HG03095 (cell line): Measurements from ENCODE around the gene C17orf107.
"Not testable (repeated sequence)": the region's sequence is repeated elsewhere in the genome, so short reads cannot be mapped to it uniquely, and the experiment has no call there.

Experiments used
- ATAC-seq: cut with Tn5 transposase; IDR thresholded peaks from one replicate; pipeline ENCODE4 v1.9.1; 2021; ENCODE audit warnings: moderate library complexity; ENCODE audit not compliant: unreplicated experiment

The C17orf107 gene

GRCh38 chr17:4899341-4900230 lies at the start of gene C17orf107:
Gene C17orf107 (plus strand): TSS chr17:4899536. CDS start chr17:4899763, 227 bp downstream.
- no peak for ATAC-seq

- no peak for ATAC-seq
These were observed 49.1 kb upstream of the C17orf107 start for GRCh38 chr17:4850246-4850645.

GRCh38 chr17:4851084-4851483 lies 48.3 kb upstream of the C17orf107 start:
- no peak for ATAC-seq

GRCh38 chr17:4852567-4853207 lies 46.6 kb upstream of the C17orf107 start:
- no peak for ATAC-seq

- ATAC-seq = no peak
These were observed 46.1 kb upstream of the C17orf107 start for GRCh38 chr17:4853208-4853671.

GRCh38 chr17:4854111-4854681 lies 45.1 kb upstream of the C17orf107 start:
- no peak for ATAC-seq

- no peak for ATAC-seq
These were observed 42.9 kb upstream of the C17orf107 start for GRCh38 chr17:4856271-4856936.

GRCh38 chr17:4856937-4857314 lies 42.4 kb upstream of the C17orf107 start:
- no peak for ATAC-seq

- not testable (repeated sequence) for ATAC-seq
These were observed 42.0 kb upstream of the C17orf107 start for GRCh38 chr17:4857347-4857746.

- no peak for ATAC-seq
These were observed 41.1 kb upstream of the C17orf107 start for GRCh38 chr17:4858068-4858881.

GRCh38 chr17:4858882-4859260 lies 40.5 kb upstream of the C17orf107 start:
- no peak for ATAC-seq

- no peak for ATAC-seq
These were observed 39.3 kb upstream of the C17orf107 start for GRCh38 chr17:4859816-4860625.

- no peak for ATAC-seq
These were observed 38.7 kb upstream of the C17orf107 start for GRCh38 chr17:4860651-4861050.

GRCh38 chr17:4861052-4861451 lies 38.3 kb upstream of the C17orf107 start:
- no peak for ATAC-seq

- ATAC-seq = no peak
These were observed 36.6 kb upstream of the C17orf107 start for GRCh38 chr17:4862720-4863119.

GRCh38 chr17:4863321-4863720 lies 36.0 kb upstream of the C17orf107 start:
- no peak for ATAC-seq

- not testable (repeated sequence) for ATAC-seq
These were observed 31.8 kb upstream of the C17orf107 start for GRCh38 chr17:4867535-4867934.

GRCh38 chr17:4869058-4869998 lies 30.0 kb upstream of the C17orf107 start:
- not testable (repeated sequence) for ATAC-seq
